Raji (cell line): ENCODE results near the gene OXLD1.
A peak's percentile ranks its signal among the peaks of the same experiment; 100 is the strongest.

Experiments
- POLR2A ChIP-seq: IDR thresholded peaks from 2 replicates; pipeline ENCODE4 v1.6.1; 2011; ENCODE audit warnings: low read depth, low read length, control low read depth; ENCODE audit not compliant: insufficient read depth

Gene OXLD1

DNA sequence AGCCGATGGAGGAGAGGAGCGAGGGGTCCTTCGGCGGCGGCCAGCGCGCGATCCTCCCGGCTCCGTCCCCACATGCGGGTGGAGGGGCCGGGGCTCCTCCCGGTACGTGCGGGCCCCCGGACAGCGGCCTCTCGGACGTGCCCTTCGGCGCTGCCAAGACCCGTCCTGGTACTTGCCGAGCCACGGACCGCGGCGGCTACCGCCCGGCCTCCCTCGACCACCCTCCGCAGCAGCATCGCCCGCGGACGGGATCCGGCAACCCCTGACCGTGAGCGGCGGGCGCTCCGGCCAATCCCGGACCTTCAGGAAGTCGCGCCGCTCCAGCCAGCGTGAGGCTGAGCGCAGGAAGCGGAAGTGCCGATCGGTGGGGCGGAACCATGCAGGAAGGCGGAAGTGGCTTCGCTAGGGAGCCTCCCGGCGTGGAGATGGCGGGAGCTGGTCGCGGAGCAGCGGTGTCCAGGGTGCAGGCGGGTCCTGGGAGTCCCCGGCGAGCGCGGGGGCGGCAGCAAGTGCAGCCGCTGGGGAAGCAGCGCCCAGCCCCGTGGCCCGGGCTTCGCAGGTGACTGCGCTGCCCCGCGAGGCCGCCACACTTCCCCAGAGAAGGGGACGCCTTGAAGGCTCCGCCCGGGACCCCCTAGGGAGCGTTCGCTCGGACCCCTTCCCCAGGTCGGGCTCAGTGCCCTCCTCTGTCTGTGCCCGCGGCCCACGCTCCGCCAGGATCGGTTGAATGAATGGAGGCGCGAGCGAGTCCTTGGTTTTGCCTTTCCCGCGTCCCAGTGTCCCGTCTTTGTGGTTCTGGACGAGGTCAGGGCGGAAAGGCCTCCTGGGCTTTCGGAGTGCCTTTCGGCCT is at the start of gene OXLD1, which contains the start of gene CCDC137:
Gene OXLD1 (minus strand): TSS at position 264 of the 850 bp plus-strand sequence. CDS start 28 bp downstream, at position 236.
Gene CCDC137 (plus strand): TSS at position 396 of the 850 bp plus-strand sequence. CDS start 30 bp downstream, at position 426.
- TF ChIP-seq POLR2A = peak; percentile 97

DNA sequence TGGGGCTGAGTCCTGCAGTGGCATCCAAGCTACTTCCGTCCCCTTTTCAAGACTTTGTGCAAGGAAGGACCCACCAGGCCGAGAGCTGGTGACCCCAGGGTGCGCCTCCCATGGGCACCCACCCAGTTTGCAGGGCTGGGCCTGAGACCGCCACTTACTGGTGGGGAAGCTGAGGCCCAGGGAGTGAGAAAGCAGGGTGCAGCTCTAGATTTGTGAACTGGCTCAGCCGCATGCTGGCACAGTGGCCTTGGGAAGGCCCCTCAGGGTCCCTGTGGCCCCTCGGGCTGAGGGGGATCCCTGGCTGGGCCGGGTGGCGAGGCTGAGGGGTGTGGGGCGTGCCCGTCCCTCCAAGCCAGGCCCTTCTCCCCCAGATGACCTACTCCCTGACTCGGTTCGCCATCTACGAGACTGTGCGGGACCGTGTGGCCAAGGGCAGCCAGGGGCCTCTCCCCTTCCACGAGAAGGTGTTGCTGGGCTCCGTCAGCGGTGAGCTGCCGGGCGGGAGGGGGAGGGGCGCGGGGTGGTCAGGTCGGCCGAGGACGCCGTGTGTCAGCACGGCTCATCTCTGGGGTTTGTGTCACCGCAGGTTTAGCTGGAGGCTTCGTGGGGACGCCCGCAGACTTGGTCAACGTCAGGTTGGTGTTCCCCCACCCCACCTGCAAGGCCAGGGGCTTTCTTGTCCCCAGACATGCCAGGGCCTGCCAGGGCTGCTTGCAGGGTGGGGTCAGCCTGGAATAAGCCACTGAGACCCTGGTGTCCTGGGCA is 48.9 kb upstream of the OXLD1 start:
- TF ChIP-seq POLR2A = no peak

DNA sequence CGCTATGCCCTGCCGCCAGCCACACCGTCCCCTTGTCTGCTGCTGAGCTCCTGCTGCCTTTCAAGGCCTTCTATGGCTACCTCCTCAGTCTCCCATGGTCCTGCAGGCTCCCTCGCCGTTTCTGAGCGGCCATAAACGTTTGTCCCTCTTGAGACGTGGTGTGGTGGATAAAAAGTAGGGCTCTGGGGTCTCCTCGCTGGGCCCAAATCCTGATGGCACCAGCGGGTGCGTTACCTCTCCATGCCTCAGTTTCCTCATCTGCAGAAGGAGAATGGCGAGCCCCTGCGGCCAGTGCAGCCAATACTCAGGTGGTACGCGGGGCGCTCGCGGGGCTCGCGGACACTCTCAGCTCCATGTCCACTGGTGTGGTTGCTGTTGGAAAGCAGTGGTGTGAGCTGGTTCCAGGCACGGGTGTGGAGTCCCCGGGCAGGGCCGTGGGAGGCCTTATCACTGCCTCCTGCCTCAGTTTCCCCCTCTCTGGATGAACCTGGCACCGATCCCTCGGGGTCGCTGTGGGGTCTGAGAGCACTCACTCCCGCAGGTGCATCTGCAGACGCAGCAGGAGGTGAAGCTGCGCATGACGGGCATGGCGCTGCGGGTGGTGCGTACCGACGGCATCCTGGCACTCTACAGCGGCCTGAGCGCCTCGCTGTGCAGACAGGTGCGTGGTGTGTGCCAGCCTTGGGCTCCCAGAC is 48.2 kb upstream of the OXLD1 start:
- no peak for TF ChIP-seq POLR2A

DNA sequence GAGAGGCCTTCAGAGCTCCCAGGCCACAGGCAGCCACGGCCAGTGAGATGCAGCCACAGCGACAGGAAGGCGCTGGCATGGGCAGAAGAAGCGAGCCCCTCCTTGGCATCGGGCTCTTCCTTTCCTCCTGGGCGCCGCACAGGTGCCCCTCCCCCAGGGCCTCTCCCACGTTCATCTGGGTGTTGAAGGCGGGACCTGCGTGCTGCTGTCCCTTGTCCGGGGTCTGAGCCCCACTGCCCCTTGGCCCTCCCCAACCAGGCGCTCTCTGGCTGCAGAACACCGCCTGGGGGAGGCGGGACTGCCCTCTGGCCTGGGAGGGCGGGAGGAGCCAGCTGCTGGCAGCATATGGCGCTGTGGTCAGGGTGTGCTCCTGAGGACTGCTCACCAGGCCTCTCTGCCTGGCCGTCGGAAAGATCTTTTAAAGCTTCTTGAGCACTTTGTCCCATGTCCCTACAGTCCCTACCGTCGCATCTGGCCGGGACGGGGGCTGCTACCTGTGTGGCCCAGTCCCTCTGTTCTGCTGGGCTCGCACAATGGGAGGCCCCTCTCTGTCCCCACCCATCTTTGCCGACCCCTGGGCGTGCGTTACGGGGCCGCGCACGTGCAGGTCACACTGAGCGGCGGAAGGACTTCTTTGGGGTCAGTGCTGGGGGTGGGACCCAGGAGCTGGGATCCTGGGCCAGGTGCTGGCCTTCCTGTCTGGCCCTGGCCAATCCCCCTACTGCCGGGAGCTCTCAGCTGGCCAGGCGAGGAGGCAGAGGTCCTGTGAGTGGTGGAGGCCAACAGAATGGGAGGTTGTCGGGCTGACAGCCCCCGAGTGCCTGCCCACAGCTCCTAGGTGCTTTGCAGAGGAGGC is 47.4 kb upstream of the OXLD1 start:
- TF ChIP-seq POLR2A = no peak

DNA sequence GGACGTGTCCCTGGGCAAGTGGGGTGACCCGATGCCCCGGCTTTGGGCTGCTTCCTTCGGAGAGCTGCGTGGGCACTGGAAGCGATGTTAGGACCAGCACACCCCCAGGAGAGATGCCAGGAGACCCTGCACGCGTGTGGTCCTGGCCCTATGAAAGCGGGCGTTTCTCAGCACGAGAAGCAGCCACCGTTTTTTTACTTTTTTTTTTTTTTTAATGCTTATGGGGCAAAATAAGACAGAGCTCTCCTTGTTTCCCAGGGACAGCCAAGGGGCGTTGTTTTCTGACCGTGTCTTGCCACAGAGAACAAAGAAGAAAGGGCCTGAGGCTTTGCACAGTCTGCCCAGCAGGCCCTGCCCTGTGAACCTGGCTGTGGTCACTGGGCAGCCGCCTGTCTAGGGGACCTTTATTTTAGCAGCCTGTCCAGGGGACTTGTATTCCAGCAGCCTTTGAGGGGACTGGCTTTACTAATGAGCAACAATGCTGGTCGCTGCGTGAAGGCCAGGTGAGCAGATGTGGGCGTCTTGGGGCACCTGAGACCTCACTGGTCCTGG is 46.7 kb upstream of the OXLD1 start:
- TF ChIP-seq POLR2A = no peak

DNA sequence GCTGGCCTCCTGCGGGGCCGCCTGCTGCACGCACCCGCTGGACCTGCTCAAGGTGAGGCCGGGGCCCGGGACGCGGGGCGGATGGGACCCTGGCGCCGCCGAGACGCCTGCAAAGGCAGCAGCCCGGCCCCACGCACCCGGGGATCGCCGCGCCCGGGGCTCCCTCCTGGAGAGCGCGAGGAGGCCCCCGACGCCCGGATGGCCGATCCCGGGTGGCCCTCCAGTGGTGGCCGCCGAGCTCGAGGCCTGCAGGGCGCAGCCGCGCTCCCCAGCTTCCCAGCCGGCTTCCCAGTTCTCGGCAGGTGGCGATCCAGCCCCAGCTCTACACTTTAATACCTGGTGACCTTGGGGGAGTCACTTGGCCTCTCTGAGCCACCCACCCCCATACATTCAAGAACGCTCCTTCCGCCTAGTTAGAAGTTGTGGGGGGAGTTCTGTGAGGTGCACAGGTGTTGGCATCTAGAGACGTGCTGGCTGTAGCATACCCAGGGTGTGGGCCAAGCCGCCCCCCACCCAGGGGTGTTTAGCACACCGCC is 46.1 kb upstream of the OXLD1 start:
- TF ChIP-seq POLR2A = peak; percentile 1; the same call in 1 of the 2 replicates

DNA sequence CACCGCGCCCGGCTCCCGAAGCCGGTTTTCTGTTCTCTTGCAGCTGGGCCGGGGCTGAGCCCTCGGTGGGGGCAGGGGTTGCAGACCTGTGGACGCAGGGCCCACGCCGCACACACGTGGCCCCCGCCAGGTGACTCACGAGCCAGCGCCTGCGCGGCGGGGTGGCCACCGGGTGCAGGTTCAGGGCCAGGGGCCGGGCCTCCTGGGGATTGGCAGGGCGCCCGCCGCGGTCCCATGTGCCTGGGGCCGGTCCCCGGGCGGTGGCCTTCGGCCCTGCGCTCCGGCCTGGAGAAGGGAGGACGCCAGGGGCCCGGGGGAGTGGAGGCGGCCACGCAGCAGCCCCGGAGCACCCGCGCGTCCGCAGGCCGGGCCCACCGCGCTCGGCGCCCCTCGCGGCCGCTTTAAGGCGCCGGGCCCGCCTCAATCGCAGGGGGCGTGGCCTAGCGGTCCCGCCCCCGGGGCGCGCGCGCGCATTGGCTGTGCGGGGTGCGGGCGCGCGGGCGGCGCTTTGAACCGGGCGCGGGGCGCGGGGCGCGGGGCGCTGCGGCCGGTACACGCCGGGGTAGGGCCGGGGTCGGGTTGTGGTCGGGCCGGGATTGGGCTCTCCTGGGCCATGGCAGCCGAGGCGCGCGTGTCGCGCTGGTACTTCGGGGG is 45.5 kb upstream of the OXLD1 start, which contains the start of gene SLC25A10:
Gene SLC25A10 (plus strand): TSS at position 471 of the 654 bp plus-strand sequence. CDS start 143 bp downstream, at position 614.
- peak; percentile 53; the same call in 1 of the 2 replicates for TF ChIP-seq POLR2A

DNA sequence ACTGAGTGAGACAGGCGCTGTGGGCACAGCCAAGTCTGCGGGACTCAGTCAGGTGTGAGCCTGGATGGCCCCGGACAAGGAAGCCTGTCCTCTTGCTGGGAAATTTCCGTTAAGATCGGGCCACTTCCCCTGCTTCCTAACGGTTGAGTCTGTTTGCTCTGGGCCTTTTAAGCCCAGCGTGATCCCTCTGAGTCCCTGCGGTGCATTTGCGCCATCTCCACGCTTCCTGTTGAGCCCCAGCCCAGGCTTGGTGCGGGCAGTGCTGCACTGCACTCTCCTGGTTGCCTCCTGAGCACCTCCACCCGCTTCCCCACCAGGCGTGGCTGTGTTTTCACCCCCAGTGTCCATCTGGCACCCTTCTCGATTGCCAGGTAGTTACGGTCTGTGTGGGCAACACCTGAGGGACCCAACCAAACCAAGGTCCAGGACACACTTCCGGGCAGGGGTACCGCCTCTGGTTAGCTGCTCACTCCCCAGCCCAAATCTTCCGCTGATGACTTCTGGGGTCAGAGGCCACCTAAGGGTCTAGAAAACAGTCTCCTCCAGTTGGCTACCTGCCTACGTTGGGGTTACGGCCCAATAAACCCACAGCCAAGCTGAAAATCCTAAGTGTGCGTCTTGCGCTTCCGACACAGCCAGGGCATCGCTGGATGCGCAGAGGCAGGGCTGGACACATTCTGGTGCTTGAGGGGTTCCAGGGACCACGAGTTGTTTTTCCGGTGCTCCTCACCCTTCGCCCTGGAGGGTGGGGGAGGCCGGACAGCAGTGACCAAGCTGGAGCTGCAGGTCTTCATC is 44.3 kb upstream of the OXLD1 start:
- TF ChIP-seq POLR2A = peak; percentile 43; the same call in 1 of the 2 replicates

DNA sequence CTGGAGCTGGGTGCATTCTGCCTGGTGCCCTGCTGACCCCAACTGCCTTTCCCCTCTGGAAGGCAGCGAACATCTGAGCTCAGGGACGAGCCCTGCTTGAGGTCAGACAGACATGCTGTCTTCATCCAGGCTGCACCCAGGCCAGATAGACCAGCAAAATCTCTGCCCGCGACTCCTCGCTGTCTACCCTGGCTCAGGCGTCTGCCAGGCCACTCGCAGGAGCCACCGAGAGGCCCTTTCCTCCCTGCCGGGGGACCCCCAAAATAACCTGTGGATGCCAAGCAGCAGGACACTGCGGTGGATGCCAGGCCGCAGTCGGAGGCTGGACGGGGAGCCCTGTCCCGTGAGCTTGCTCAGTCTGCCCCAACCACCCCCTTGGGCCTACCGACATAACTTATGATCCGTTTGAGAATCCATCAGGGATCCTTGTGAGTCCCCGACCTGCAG is 42.4 kb upstream of the OXLD1 start:
- TF ChIP-seq POLR2A = 0 out of 2 replicates have a peak, but pooled peaks have one; percentile 5

DNA sequence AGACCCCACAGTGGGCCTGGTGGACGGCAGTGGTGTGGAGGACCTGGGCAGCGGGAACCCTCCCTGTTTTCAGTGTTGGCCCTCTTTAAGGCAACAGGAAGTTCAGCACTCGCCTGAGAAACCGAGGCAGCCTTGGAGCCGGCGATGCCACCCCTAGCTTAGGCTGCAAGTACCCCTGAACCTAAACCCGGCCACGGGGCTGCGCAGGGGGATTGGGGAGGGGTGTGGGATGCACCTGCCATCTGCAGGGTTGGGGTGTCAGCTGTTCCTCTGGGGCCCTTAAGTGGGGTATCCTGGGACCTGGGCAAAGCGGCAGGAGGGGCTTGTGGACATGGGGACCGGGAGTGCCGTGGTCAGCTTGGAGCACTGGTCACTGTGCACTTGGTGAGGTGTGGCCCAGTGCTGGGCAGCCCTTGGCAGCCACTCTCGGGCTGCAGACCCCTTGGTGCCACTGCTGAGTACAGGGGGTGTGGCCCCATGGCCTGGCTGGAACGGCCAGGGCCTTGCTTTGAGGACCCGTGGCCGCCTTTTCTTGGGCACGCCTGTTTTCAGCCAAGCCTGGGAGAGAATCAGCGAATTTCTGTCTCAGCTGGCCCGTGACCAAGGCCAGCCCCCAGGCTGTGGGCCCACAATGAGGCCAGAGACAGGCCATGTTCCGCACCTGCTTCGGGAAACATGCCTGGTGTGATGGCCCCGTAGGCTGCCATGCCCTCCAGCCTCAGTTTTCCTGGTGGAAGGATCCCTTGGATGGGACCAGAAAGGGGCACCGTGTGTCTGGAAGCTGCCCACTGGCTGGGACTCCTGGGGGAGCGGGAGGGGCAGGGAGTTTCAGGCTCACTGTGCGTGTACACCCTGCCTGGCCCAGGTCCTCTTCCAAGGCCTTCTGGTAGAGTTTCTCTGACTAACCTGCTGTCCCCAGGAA is 41.6 kb upstream of the OXLD1 start:
- TF ChIP-seq POLR2A = 0 out of 2 replicates have a peak, but pooled peaks have one; percentile 3
